Activated CD4-positive, alpha-beta T cell treated with anti-CD3 and anti-CD28 coated beads, Interleukin-2, amount 50 U/mL, for 48 hours (primary cell): ENCODE data around the gene ANGPTL1.

ENCODE experiments used
- DNase-seq, 2 experiments: peaks; one replicate each; pipeline ENCODE4 v3.0.0-alpha.2; 2020

The ANGPTL1 gene

GRCh38 chr1:178870944-178871343 lies at the start of gene ANGPTL1:
ANGPTL1 (minus strand) TSS chr1:178871077; CDS start chr1:178865776, 5,301 bp downstream.
- no peak for DNase-seq

DNA sequence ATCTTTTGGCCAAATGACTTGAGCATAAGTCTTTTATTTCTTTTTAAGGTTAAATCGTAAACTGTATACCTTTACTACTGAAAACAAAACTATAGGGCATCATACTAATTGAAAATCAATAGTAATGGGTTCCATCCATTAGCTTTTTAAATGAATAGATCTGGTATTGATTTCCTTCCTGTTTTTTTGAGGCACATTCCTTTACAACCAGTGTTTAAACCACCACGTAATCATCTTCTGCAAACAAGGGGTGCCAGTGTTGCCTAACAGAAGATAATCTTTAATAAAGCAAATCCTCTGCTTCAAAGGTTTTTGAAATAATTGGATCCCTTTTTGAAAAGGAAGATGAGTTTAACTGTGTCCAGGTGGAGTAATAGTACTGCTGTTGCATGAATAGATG lies 48.7 kb upstream of the ANGPTL1 start:
- DNase-seq: no peak

DNA sequence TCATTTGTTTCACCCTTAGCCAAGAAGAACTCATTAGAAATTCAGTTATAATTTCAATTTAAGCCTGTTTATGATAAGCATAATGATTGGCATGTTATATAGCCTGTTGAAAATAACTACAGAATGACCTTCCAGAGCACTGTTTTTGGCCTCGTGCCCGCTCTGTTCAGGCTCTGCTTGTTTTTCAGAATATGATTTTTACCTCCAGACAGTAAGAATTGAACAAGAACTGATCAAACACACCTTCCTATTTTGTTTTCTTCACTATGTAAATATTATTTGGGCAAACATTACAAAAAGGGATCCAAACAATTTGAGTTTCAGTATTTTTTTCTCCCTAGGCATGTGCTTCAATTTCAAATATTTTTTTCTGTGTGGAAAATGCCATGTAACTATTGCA lies 48.1 kb upstream of the ANGPTL1 start:
- no peak for DNase-seq

- DNase-seq: no peak
Measured at GRCh38 chr1:178918308-178918707, 47.4 kb upstream of the ANGPTL1 start.

DNA sequence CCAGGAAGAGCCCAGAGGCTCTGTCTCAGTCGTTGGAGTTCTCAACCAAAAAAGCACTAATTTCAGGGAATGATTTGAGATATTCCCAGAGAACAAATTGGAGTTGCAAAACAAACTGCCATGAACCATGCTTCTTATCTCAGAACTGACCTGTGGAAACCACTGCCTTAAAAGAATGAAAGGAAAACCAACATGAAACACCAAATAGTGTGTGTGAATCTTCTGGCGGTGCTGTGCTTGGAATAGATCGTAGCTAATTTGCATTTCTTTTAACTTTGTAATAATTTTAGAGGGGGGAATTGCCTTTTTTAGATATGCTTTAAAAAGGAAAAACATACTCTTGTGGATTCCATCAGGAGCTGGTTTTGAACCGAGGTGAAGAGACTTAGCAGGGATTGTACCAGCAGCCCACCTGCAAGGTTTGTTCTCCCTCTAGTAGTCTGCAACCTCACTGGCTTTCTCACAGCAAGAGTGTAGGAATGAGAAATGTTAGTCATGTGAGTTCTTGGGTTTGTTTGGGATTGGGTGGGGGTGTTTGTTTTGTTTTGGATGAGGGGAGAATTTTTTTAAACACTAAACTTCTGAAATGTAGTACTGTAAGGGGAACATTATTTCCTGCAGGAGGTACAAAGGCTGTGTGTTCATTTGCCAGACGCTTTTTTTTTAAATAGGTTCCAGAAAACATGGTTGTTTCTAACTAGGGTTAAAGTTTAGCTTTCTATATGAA lies 45.7 kb upstream of the ANGPTL1 start:
- DNase-seq: no peak

DNA sequence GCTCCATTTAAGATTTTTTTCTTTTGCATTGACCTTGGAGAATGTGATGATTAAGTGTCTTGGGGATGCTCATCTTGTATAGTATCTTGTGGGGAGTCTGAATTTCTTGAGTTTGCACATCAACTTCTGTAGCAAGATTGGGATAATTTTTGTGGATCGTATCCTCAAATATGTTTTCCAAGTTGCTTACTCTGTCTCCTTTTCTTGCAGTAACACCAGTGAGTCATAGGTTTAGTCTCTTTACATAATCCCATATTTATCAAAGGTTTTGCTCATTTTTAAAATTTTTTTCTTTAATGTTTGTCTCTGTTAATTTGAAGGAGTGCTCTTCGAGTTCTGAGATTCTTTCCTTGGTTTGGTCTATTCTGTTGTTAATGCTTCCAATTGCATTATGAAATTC lies 41.7 kb upstream of the ANGPTL1 start:
- DNase-seq: no peak

- DNase-seq: no peak
Measured at GRCh38 chr1:178910023-178910422, 39.1 kb upstream of the ANGPTL1 start.

- DNase-seq: no peak
Measured at GRCh38 chr1:178908358-178908757, 37.5 kb upstream of the ANGPTL1 start.

- DNase-seq: no peak
Measured at GRCh38 chr1:178901482-178902125, 30.7 kb upstream of the ANGPTL1 start.

DNA sequence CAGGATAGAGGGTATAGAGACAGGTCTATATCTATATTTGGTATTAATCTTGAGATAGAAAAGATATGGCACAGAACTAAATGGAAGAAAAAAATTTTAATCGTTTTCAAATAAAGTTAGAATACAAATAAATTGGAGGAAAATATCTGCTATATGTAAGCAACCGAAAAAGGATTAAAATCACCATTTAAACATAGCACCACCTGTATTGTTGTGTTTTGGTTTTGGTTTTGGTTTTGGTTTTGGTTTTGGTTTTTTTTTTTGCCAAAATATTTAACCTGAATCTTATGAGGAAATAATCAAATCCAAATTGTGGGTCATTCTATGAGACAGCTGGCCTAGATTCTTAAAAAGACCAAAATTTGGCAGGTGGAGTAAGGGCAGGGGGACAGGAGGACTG lies 28.5 kb upstream of the ANGPTL1 start:
- no peak for DNase-seq

DNA sequence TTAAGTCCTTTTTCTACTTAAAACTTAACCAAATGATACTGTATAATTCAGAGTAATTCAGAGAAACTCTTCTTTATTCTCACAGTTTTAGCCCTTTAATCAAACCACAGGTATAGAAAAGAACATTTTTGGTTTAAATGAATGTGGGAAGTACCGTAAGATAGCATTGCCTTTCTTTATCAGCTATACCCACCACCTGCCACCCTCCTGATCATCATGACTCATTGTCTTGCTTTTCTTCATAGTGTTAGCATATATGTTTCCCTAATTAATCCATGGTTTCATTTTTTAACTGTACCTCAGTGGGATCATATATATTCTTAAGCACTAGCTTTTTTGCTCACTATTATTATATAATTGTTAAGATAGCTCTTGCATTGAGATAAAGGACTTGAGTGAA lies 27.5 kb upstream of the ANGPTL1 start:
- DNase-seq: no peak

DNA sequence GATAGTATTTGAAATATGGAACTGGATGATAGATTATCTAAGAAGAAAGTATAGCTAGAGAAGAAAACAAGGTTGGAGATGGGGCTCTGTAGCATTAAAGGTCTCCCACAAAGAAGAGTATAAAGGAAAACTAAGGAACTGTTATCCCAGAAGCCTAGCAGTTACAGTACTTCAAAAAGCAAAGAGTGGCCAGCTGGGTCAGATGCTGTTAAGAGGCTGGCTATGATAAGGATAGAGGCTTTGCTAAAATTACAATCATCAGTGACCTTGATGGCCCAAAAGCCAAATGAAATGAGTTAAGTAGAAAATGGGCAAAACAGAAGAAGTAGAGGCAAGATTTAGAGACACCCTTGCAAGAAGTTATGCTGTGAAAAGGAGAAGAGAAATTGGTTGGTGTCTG lies 25.1 kb upstream of the ANGPTL1 start:
- no peak for DNase-seq

DNA sequence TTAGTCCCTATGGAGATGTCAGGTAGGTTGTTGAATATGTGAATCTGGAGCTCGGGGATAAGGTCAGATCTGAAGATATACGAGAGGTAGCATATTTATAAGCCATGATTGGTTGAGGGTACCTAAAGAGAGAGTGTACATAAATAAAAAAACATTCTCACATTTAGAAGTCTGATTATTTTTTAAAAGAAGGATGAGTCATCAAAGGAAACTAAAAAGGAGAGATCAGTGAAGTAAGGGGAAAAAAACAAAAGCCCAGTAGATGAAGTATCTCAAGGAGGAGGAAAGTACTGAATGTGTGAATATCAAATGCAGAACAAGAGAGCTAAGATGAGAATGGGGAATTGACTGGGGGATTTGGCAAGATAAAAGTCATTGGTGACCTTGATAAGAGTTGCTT lies 15.7 kb upstream of the ANGPTL1 start:
- DNase-seq: no peak

DNA sequence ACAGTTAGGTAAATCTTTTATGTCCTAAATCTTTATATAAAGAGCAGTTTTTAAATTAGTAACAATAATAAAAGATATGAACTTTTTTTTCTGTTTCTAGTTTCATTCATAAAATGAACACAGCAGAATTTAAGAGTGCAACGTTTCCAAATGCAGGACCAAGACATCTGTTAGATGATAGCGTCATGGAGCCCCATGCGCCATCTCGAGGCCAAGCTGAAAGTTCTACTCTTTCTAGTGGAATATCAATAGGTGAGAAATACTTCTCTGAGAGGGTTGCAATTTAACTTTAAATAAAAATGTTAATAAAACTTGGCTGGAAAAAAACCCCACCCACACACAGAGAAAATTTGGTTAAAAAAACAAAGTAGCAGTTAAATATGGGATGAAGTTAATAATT lies 15.0 kb upstream of the ANGPTL1 start:
- DNase-seq: no peak

GRCh38 chr1:178881950-178882349 lies 11.1 kb upstream of the ANGPTL1 start:
- DNase-seq: no peak

DNA sequence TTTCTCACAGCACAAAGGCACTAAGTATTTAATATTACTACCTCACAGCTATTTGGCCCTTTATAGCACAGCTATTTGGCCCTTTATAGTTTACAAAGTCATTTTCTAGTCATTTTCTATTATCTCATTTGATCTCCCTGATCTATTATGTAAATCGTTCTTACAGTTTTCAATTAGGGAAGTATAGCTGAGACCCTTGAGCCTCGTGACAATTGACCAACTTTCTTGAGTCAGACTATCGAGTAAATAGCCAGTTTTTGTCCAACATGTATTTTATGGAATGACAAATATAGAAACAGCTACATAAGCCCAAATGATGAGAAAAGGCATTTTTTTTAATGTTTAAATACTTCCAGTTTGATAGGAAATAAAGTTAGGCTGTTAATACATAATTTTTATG lies 7.0 kb upstream of the ANGPTL1 start:
- no peak for DNase-seq

GRCh38 chr1:178875936-178876335 lies 5.1 kb upstream of the ANGPTL1 start:
- DNase-seq: no peak

DNA sequence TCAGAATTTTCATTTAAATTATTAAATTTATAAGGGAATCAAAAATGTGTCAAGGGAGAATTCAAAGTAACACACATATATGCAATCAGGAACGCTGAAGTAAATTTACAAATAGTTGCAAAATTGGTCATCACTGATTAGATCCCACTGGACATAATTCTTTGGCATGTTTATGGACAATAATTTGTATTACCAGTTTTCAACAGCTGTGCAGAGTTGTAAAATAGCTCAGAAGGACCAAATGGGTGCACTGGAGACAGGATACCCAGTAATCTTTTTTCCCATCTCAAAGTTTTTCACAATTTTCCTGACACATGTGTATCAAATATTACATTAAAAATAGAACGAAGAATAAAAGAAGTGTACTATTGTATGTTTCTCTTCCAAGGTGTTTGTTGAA lies 4.1 kb upstream of the ANGPTL1 start:
- DNase-seq: no peak

GRCh38 chr1:178871551-178872320 lies 859 bp upstream of the ANGPTL1 start:
- DNase-seq: no peak

- no peak for DNase-seq
Measured at GRCh38 chr1:178870221-178870620, 656 bp downstream of the ANGPTL1 start.

DNA sequence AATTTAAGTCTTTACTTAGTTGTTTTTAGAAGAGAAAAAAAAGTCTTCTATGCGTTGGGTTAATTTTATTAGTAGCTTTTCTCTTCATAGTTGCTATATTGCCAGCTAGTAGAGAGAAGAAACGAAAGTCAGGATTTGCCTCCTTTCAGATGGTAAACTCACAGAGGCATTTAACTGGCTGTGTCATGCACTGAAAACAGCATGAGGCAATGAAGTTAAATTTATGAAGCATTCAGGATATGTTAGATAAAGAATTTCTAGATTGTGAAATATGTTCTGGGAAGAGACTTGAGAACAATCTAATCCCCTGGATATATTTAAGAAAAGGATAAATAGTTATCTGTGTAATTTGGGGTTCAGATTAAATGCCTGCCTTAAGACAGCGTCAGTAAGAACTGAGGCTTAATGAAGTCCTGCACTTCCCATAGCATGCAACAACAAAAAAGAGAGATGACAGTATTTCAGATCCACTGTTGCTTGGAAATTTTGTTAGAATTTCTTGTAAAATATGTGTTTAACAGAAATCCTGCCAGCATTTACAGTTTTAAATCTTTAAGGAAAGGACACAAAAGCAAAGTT lies 1.7 kb downstream of the ANGPTL1 start:
- no peak for DNase-seq

GRCh38 chr1:178868706-178869105 lies 2.2 kb downstream of the ANGPTL1 start:
- DNase-seq: no peak

- no peak for DNase-seq
Measured at GRCh38 chr1:178867670-178868069, 3.2 kb downstream of the ANGPTL1 start.

- no peak for DNase-seq
Measured at GRCh38 chr1:178864326-178864725, 6.6 kb downstream of the ANGPTL1 start.
